RWPE1 (cell line): Measurements from ENCODE around the gene ANKLE2.
A peak's percentile ranks its signal among the peaks of the same experiment; 100 is the strongest.

Source experiments
- CTCF ChIA-PET: fragments of 350-600 bp; sonication (Branson Sonifier 250); formaldehyde crosslinking; extraction: SDS; loops from one replicate; lab custom pipeline; 2021; lab: Yijun Ruan, JAX
- POLR2A ChIA-PET: fragments of 400-600 bp; formaldehyde crosslinking; extraction: SDS; loops from one replicate; lab custom pipeline; 2020; ENCODE audit warnings: antibody characterized with exemption; ENCODE audit not compliant: low non-redundant PET; lab: Yijun Ruan, JAX
- DNase-seq: peaks from one replicate; pipeline ENCODE4 v3.0.0; 2012; ENCODE audit warnings: low spot score
- H3K27ac ChIP-seq: fragments of 450-650 bp; 2 replicates; pipeline ENCODE4 v1.5.1; 2017
- TF ChIP-seq, protein P1 (sequence below): fragments of 450-650 bp; conservative IDR thresholded peaks from 2 replicates; pipeline ENCODE4 v1.5.1; 2017; ENCODE audit warnings: low read depth, mild to moderate bottlenecking

ANKLE2 gene

DNA sequence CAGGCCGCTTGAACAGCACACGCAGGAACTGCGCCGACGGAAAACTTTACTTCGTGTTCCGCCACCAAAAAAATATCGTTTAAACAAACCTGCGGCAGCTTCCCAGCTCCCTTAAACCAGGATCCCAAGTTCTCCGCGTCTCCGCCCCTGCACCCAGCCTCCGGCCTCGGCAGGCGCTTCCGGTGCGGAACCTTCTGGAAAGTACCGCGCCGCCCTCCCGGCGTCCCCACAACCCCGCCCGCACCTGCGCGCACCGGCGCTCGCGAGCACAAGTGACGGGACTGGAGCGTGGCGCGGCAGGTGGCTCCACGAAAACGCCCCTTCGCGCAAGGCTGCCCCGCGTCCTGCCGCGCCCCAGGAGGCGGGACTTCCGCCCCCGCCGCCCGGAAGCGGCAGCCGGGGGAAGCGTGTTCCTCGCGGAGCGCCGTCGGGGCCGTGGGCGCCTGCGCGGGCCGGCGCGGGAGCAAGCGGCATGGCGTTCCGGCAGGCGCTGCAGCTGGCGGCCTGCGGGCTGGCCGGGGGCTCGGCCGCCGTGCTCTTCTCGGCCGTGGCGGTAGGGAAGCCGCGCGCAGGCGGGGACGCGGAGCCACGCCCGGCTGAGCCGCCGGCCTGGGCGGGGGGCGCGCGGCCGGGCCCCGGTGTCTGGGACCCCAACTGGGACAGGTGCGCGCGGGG is 51.1 kb downstream of the ANKLE2 start, which contains the start of gene PGAM5:
TSS of gene PGAM5 (plus strand) at position 438 of the 675 bp plus-strand sequence. CDS start at position 473, 35 bp downstream.
- CTCF ChIA-PET = interaction anchor here (0.9 kb wide), 1 partner anchor 31 kb away, joined by 3 read pairs; no protein-coding TSS in a partner anchor
- POLR2A ChIA-PET = no interaction called here
- peak within 1 kb of the TSS; percentile 90 for H3K27ac ChIP-seq
- peak; percentile 77 for DNase-seq
- TF ChIP-seq, protein P1, sequence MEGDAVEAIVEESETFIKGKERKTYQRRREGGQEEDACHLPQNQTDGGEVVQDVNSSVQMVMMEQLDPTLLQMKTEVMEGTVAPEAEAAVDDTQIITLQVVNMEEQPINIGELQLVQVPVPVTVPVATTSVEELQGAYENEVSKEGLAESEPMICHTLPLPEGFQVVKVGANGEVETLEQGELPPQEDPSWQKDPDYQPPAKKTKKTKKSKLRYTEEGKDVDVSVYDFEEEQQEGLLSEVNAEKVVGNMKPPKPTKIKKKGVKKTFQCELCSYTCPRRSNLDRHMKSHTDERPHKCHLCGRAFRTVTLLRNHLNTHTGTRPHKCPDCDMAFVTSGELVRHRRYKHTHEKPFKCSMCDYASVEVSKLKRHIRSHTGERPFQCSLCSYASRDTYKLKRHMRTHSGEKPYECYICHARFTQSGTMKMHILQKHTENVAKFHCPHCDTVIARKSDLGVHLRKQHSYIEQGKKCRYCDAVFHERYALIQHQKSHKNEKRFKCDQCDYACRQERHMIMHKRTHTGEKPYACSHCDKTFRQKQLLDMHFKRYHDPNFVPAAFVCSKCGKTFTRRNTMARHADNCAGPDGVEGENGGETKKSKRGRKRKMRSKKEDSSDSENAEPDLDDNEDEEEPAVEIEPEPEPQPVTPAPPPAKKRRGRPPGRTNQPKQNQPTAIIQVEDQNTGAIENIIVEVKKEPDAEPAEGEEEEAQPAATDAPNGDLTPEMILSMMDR = no peak

DNA sequence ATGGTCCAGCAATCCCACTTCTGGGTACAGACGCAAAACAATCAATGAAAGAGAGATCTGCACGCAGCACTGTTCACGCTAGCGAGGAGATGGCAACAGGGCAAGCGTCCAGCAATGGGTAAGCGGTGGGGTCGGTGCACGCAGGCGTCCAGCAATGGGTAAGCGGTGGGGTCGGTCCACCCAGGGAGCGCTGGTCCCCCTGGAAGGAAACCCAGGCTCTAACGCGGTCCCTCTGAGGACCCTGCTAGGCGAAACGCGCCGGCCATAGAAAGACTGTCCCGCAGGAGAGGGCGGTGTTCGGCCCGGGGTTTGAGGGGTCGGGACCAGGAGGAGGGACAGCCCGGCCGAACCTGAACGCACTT is 51.6 kb downstream of the ANKLE2 start:
- DNase-seq = no peak
- ChIA-PET POLR2A (no interaction called here), CTCF (interaction anchor here (0.9 kb wide), 1 partner anchor 32 kb away, joined by 3 read pairs; no protein-coding TSS in a partner anchor)
- TF ChIP-seq, protein P1 = no peak
- peak overlapping the region; percentile 90 for H3K27ac ChIP-seq

DNA sequence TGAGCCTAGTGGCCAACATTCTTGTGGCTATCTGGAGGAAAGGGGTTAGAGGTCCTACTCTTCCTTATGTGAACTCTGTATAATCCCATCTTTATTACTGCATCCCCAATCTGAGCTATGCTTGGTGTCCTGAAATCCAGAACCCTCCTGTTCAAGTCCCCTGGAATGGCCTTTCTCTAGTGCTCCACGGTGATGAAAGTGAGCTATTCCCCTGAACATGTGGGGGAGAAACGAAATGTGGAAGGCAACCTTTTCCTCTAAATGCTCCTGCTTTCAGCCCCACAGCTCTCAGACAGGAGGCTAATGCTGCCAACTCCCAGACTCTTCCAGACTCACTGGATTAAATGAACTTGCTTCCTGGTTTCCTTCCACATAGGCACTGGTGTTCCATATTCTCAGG is 53.5 kb downstream of the ANKLE2 start:
- ChIA-PET CTCF (no interaction called here), POLR2A (interaction anchor here (0.8 kb wide), 1 partner anchor 14 kb away, joined by 3 read pairs; no protein-coding TSS in a partner anchor)
- TF ChIP-seq, protein P1 = no peak
- no peak for DNase-seq
- H3K27ac ChIP-seq = no peak overlapping the region

DNA sequence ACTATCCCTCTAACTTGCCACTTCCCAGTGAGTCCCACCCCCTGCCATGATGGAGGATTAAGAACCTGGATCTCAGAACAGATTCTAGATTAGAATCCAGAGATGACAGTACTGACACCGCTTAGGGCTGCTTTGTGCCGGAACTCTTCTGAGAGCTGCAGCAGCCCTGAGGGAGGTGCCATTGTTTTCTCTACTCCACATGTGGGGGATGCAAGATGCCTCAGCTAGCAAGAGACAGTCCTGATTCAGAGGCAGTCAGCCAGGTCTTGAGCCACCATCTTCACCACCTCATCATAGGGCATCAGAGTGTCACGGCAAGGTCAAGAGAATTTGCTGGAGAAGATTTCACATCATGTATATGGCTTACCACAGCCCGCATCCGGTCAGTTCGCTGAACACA is 54.4 kb downstream of the ANKLE2 start:
- TF ChIP-seq, protein P1 = no peak
- DNase-seq = no peak
- H3K27ac ChIP-seq = no peak overlapping the region
- POLR2A ChIA-PET = no interaction called here
- CTCF ChIA-PET = no interaction called here

DNA sequence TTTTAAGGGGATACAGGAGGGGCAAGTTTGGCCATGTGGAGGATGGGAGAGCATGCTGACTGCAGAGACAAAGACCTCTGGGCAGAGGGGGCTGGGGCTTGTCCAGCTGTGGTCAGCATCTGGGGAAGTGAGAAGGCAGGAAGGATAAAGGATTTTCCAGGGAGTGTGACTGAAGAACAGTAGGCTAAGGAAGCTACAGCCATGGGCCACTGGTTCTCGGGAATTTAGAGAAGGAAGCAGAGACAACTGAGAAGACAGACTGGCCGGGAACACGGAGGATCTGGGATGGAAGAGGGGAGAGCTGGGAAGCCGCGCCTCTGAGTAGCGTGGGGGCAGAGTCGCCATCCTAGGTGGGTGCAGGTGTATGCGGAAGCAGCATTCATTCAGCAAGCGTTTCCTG is 58.0 kb downstream of the ANKLE2 start:
- POLR2A ChIA-PET = no interaction called here
- CTCF ChIA-PET = no interaction called here
- H3K27ac ChIP-seq = peak overlapping the region; percentile 30
- DNase-seq = no peak
- TF ChIP-seq, protein P1 = no peak

DNA sequence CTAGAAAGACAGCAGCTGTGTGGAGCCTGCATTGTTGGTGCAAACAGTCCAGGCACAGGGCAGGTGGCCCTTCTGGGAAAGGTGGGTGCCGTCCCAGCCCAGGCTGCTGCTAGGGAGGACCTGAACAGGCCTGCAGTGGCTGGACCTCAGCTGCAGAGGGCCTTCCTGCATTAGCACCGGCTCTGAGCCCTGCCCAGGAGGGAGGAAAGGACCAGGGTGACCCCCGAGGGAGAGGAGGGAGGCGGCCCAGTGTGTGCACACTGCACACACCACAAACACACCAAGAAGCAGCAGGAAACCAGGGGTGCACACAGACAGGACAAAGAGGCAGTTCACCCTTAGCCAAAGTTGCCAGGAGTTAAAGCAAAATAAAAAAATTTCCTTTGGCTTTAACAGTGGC is 59.0 kb downstream of the ANKLE2 start:
- TF ChIP-seq, protein P1 = no peak
- CTCF ChIA-PET = interaction anchor here (0.6 to 0.7 kb wide), 2 partner anchors 15 to 176 kb away, joined by 3 read pairs; no protein-coding TSS in a partner anchor
- H3K27ac ChIP-seq = peak overlapping the region; percentile 8; the same call in 1 of the 2 replicates
- no peak for DNase-seq
- POLR2A ChIA-PET = no interaction called here
